SU-DHL-6 (cell line): Measurements from ENCODE around the gene GID4.

Source experiments
- H2AFZ ChIP-seq: fragments of 200-600 bp; sonication (generic); 2 replicates; pipeline ENCODE4 v1.6.1; 2014; ENCODE audit warnings: low read depth, mild to moderate bottlenecking, moderate library complexity, mixed read lengths, antibody characterized with exemption, low read length; ENCODE audit not compliant: severe bottlenecking
- H3F3A ChIP-seq: fragments of 200-600 bp; shearing (Covaris generic); 2 replicates; pipeline ENCODE4 v1.6.0; 2016; ENCODE audit warnings: antibody characterized with exemption, mild to moderate bottlenecking; ENCODE audit not compliant: insufficient read depth
- H3K27ac ChIP-seq: fragments of 200-600 bp; sonication (generic); 2 replicates; pipeline ENCODE4 v1.5.1; 2016; ENCODE audit warnings: low read depth, mild to moderate bottlenecking, low read length, moderate library complexity, mixed read lengths
- H3K27me3 ChIP-seq: fragments of 200-600 bp; sonication (generic), shearing (Covaris generic); 2 replicates; pipeline ENCODE4 v1.6.0; 2014; ENCODE audit warnings: mild to moderate bottlenecking, low read length
- H3K36me3 ChIP-seq: fragments of 200-600 bp; sonication (generic); 2 replicates; pipeline ENCODE4 v1.6.1; 2014; ENCODE audit warnings: mild to moderate bottlenecking, low read length, mixed read lengths
- H3K4me2 ChIP-seq: fragments of 300-600, 200-600 bp; shearing (Covaris generic), sonication (generic); 2 replicates; pipeline ENCODE4 v1.6.0; 2014; ENCODE audit warnings: low read length, low read depth, mild to moderate bottlenecking; ENCODE audit not compliant: poor library complexity, severe bottlenecking
- H3K4me3 ChIP-seq: fragments of 200-600 bp; sonication (generic); 2 replicates; pipeline ENCODE4 v1.5.1; 2014; ENCODE audit warnings: antibody characterized with exemption, low read length, mild to moderate bottlenecking, mixed read lengths; ENCODE audit not compliant: insufficient read depth, poor library complexity, severe bottlenecking
- H3K79me2 ChIP-seq: fragments of 200-600 bp; sonication (generic); 2 replicates; pipeline ENCODE4 v1.6.1; 2014; ENCODE audit warnings: mild to moderate bottlenecking, low read length, moderate library complexity; ENCODE audit not compliant: insufficient read depth
- H3K9ac ChIP-seq: fragments of 200-600 bp; sonication (generic); 2 replicates; pipeline ENCODE4 v1.7.0; 2014; ENCODE audit warnings: mild to moderate bottlenecking, low read length
- H3K9me2 ChIP-seq: fragments of 200-600 bp; sonication (generic); replicated peaks from 2 replicates; pipeline ENCODE4 v1.6.1; 2014; ENCODE audit warnings: low read length; ENCODE audit not compliant: insufficient read depth
- H3K9me3 ChIP-seq: fragments of 200-600 bp; sonication (generic); 2 replicates; pipeline ENCODE4 v1.6.1; 2014; ENCODE audit warnings: low read length, mixed read lengths; ENCODE audit not compliant: insufficient read depth
- H4K20me1 ChIP-seq: fragments of 200-600 bp; sonication (generic); 2 replicates; pipeline ENCODE4 v1.6.1; 2014; ENCODE audit warnings: low read depth, mild to moderate bottlenecking, antibody characterized with exemption, low read length, moderate library complexity, mixed read lengths
- CTCF ChIP-seq: fragments of 200-600 bp; sonication (generic); IDR thresholded peaks from one replicate; pipeline ENCODE4 v1.5.1; 2017; ENCODE audit warnings: antibody characterized with exemption, mild to moderate bottlenecking, low read length, moderate library complexity; ENCODE audit not compliant: insufficient read depth, poor library complexity, severe bottlenecking
- EZH2phosphoT487 ChIP-seq: fragments of 200-600 bp; sonication (generic), shearing (Covaris generic); conservative IDR thresholded peaks from 2 replicates; pipeline ENCODE4 v1.6.1; 2018; ENCODE audit warnings: mild to moderate bottlenecking, antibody characterized with exemption, low read length, moderate library complexity, mixed read lengths

Gene GID4

GRCh38 chr17:18011286-18011685 lies 27.9 kb upstream of the GID4 start:
- TF ChIP-seq EZH2phosphoT487 (no peak), CTCF (no peak)
- H3K36me3 ChIP-seq = no peaks in the 10 kb centered on the region

GRCh38 chr17:18014006-18014405 lies 25.2 kb upstream of the GID4 start:
- H3K36me3 ChIP-seq = no peaks in the 10 kb centered on the region
- no peak overlapping the region for H3K9ac ChIP-seq
- H3K9me3 ChIP-seq = no peaks in the 10 kb centered on the region
- H3K27ac ChIP-seq = no peak overlapping the region
- no peak overlapping the region for H3K4me3 ChIP-seq
- no peaks in the 10 kb centered on the region for H3F3A ChIP-seq
- H3K79me2 ChIP-seq = no peaks in the 10 kb centered on the region
- no peaks in the 10 kb centered on the region for H4K20me1 ChIP-seq
- H3K4me2 ChIP-seq = no peak overlapping the region
- H3K9me2 ChIP-seq = no peaks in the 10 kb centered on the region
- no peaks in the 10 kb centered on the region for H3K27me3 ChIP-seq
- no peak overlapping the region for H2AFZ ChIP-seq
- no peak for TF ChIP-seq CTCF
- TF ChIP-seq EZH2phosphoT487 = no peak

More at GRCh38 chr17:18011286-18011685, 27.9 kb upstream of the GID4 start:
- H3K27me3 ChIP-seq = no peaks in the 10 kb centered on the region
- no peaks in the 10 kb centered on the region for H4K20me1 ChIP-seq
- no peaks in the 10 kb centered on the region for H3F3A ChIP-seq
- H3K9me2 ChIP-seq = no peaks in the 10 kb centered on the region
- no peak overlapping the region for H3K4me3 ChIP-seq
- no peaks in the 10 kb centered on the region for H3K9me3 ChIP-seq
- H3K79me2 ChIP-seq = no peaks in the 10 kb centered on the region
- no peak overlapping the region for H3K9ac ChIP-seq
- H3K27ac ChIP-seq = no peak overlapping the region
- H3K4me2 ChIP-seq = no peak overlapping the region
- H2AFZ ChIP-seq = no peak overlapping the region

- Histone ChIP-seq H3K9ac (no peak overlapping the region), H3F3A (no peaks in the 10 kb centered on the region), H3K9me2 (no peaks in the 10 kb centered on the region), H4K20me1 (no peaks in the 10 kb centered on the region), H2AFZ (no peak overlapping the region), H3K27ac (no peak overlapping the region), H3K36me3 (no peaks in the 10 kb centered on the region), H3K79me2 (no peaks in the 10 kb centered on the region), H3K4me3 (no peak overlapping the region), H3K27me3 (no peaks in the 10 kb centered on the region), H3K9me3 (no peaks in the 10 kb centered on the region), H3K4me2 (no peak overlapping the region)
- TF ChIP-seq CTCF (no peak), EZH2phosphoT487 (no peak)
Observed at GRCh38 chr17:18015593-18015992, 23.6 kb upstream of the GID4 start.
